Natural killer cell (primary cell): ENCODE data around the gene HOXD9. TPM values are rescaled to one million over a fixed set of nuclear protein-coding genes. Genes with fewer than 3 reads are reported as not detected.

ENCODE experiments used
- ATAC-seq, 3 donors: fragments of 150-1000 bp in 2 of 3; fragments of 200-7000 bp in 1 of 3; cut with Tn5 transposase; 1 replicate in 1 of 3; 2 replicates in 2 of 3; pipeline ENCODE4 v1.10.0; 2021; ENCODE audit warnings: mild to moderate bottlenecking in 2 of 3, moderate library complexity in 2 of 3
- DNase-seq, 2 donors: peaks; one replicate each; pipeline versions ENCODE4 v3.0.0 to v3.0.0-alpha.2; 2013 to 2021; ENCODE audit warnings: mixed read lengths in 1 of 2
- H3K27ac ChIP-seq: one replicate; pipeline ENCODE4 v1.5.1; 2013; ENCODE audit warnings: mild to moderate bottlenecking, low read length
- H3K27me3 ChIP-seq: one replicate; pipeline ENCODE4 v1.6.1; 2013; ENCODE audit warnings: low read length; ENCODE audit not compliant: control insufficient read depth, insufficient read depth
- H3K36me3 ChIP-seq: one replicate; pipeline ENCODE4 v1.6.1; 2013; ENCODE audit warnings: low read length; ENCODE audit not compliant: control insufficient read depth, insufficient read depth
- H3K4me1 ChIP-seq: one replicate; pipeline ENCODE4 v1.6.1; 2013; ENCODE audit warnings: low read length; ENCODE audit not compliant: control insufficient read depth, insufficient read depth
- H3K4me3 ChIP-seq: one replicate; pipeline ENCODE4 v1.5.1; 2013; ENCODE audit warnings: low read length
- H3K9me3 ChIP-seq: one replicate; pipeline ENCODE4 v1.6.1; 2013; ENCODE audit warnings: low read length; ENCODE audit not compliant: control insufficient read depth, insufficient read depth
- H3K27ac Mint-ChIP-seq, 2 donors: one replicate each; pipeline ENCODE4 v1.8.0; 2022; ENCODE audit warnings: mild to moderate bottlenecking in 2 of 2, mixed read lengths in 2 of 2, moderate library complexity in 1 of 2
- H3K27me3 Mint-ChIP-seq, 2 donors: one replicate each; pipeline ENCODE4 v1.8.0; 2022; ENCODE audit warnings: low read depth in 2 of 2, mixed read lengths in 2 of 2
- H3K36me3 Mint-ChIP-seq: one replicate; pipeline ENCODE4 v1.8.0; 2022; ENCODE audit warnings: mixed read lengths
- H3K4me1 Mint-ChIP-seq, 2 donors: one replicate each; pipeline ENCODE4 v1.8.0; 2022; ENCODE audit warnings: mixed read lengths in 2 of 2
- H3K4me3 Mint-ChIP-seq: one replicate; pipeline ENCODE4 v1.8.0; 2022; ENCODE audit warnings: mild to moderate bottlenecking, moderate library complexity, mixed read lengths
- H3K9me3 Mint-ChIP-seq, 2 donors: one replicate each; pipeline ENCODE4 v1.8.0; 2022; ENCODE audit warnings: mixed read lengths in 2 of 2
- CTCF ChIP-seq: fragments of 200-600 bp; IDR thresholded peaks from one replicate; pipeline ENCODE4 v1.8.0; 2022; ENCODE audit warnings: antibody characterized with exemption
- WGBS: methylation state at CpG from one replicate; pipeline ENCODE4 v1.1.7; 2013; ENCODE audit warnings: missing lambda C conversion rate; ENCODE audit not compliant: insufficient coverage; 5-methylcytosine and 5-hydroxymethylcytosine counted together
- intact Hi-C: fragments of 100-400 bp; cut with micrococcal nuclease; formaldehyde crosslinking; loops from one replicate; pipeline ENCODE4 v1.14.2; 2022
- total RNA-seq, 4 donors: library from RNA; stranded (reverse); fragments of 120-200 nt in 1 of 4; gene quantifications; one replicate each; pipeline versions ENCODE4 v1.2.3 to v1.2.4, GENCODE V29; 2013 to 2022

The HOXD9 gene
- total RNA-seq, 3 donors from 2014 or later (not counting 1 experiment from before 2014, with no cell fraction given), result not detected

- Histone ChIP-seq H3K4me1 (peaks cover 29% of the 10 kb centered on the region), H3K9me3 (peaks cover 20% of the 10 kb centered on the region), H3K36me3 (no peaks in the 10 kb centered on the region), H3K27me3 (peaks cover 73% of the 10 kb centered on the region), H3K4me3 (no peak overlapping the region), H3K27ac (no peak overlapping the region)
- intact Hi-C loops, result no loop called here
- H3K9me3 Mint-ChIP-seq, result peaks cover 2 to 8% of the 10 kb centered on the region in 2 donors
- H3K27me3 Mint-ChIP-seq, result peaks cover 73 to 79% of the 10 kb centered on the region in 2 donors
- peaks cover 21 to 28% of the 10 kb centered on the region in 2 donors for H3K4me1 Mint-ChIP-seq
- 12% methylated on average over 28 of the region's 28 CpGs for WGBS
- H3K27ac Mint-ChIP-seq, result no peak overlapping the region
- no peak for TF ChIP-seq CTCF
- ATAC-seq (no peak), DNase-seq (no peak)
- H3K4me3 Mint-ChIP-seq, result peak overlapping the region; percentile 52
- H3K36me3 Mint-ChIP-seq, result peaks cover 38% of the 10 kb centered on the region
Measured at GRCh38 chr2:176138923-176139660, 16.6 kb downstream of the HOXD9 start.

- TF ChIP-seq CTCF, result no peak
- H3K9me3 ChIP-seq, result peaks cover 20% of the 10 kb centered on the region
- DNase-seq, result no peak
- ATAC-seq, result no peak
- peaks cover 29% of the 10 kb centered on the region for H3K4me1 ChIP-seq
- Mint-ChIP-seq H3K27me3 (peaks cover 74 to 79% of the 10 kb centered on the region in 2 donors), H3K36me3 (peaks cover 38% of the 10 kb centered on the region), H3K4me3 (no peak overlapping the region), H3K4me1 (peaks cover 21 to 28% of the 10 kb centered on the region in 2 donors), H3K27ac (no peak overlapping the region), H3K9me3 (peaks cover 2 to 8% of the 10 kb centered on the region in 2 donors)
- peaks cover 72% of the 10 kb centered on the region for H3K27me3 ChIP-seq
- no peak overlapping the region for H3K4me3 ChIP-seq
- WGBS, result 15% methylated on average over 30 of the region's 41 CpGs
- no peaks in the 10 kb centered on the region for H3K36me3 ChIP-seq
- H3K27ac ChIP-seq, result no peak overlapping the region
- intact Hi-C loops, result no loop called here
Measured at GRCh38 chr2:176139661-176140512, 17.4 kb downstream of the HOXD9 start.

- H3K27ac Mint-ChIP-seq, result no peak overlapping the region
- H3K36me3 Mint-ChIP-seq, result peaks cover 32% of the 10 kb centered on the region
- H3K27me3 Mint-ChIP-seq, result peaks cover 73 to 77% of the 10 kb centered on the region in 2 donors
- DNase-seq (peak; percentile 36 to 83), ATAC-seq (peak; percentile 82 to 89 (median 84))
- H3K4me3 Mint-ChIP-seq, result peak overlapping the region; percentile 64
- H3K9me3 ChIP-seq, result peaks cover 20% of the 10 kb centered on the region
- peaks cover 28% of the 10 kb centered on the region for H3K4me1 ChIP-seq
- intact Hi-C loops, result no loop called here
- H3K4me1 Mint-ChIP-seq, result peaks cover 17 to 22% of the 10 kb centered on the region in 2 donors
- peak; percentile 20 for TF ChIP-seq CTCF
- 8% methylated on average over 48 of the region's 48 CpGs for WGBS
- H3K9me3 Mint-ChIP-seq, result peaks cover 2 to 8% of the 10 kb centered on the region in 2 donors
- peak overlapping the region; percentile 10 for H3K4me3 ChIP-seq
- H3K27me3 ChIP-seq, result peaks cover 71% of the 10 kb centered on the region
- H3K36me3 ChIP-seq, result no peaks in the 10 kb centered on the region
- H3K27ac ChIP-seq, result no peak overlapping the region
Measured at GRCh38 chr2:176140513-176141317, 18.2 kb downstream of the HOXD9 start.
